ENCODE measurements around the gene PIP5K1C. TPM values are rescaled to one million over a fixed set of nuclear protein-coding genes. Genes with fewer than 3 reads are reported as not detected.

The PIP5K1C gene
- total RNA-seq, 1 donor from 2014 or later: 40.1 TPM

- H3K4me1 Mint-ChIP-seq: peaks cover 18% of the 10 kb centered on the region
- no peak for TF ChIP-seq CTCF (conservative IDR thresholded peaks at IDR 0.05)
- no peak overlapping the region for H3K4me3 Mint-ChIP-seq
- no peaks in the 10 kb centered on the region for H3K27me3 Mint-ChIP-seq (ENCODE audit: low read depth)
- no peaks in the 10 kb centered on the region for H3K36me3 Mint-ChIP-seq (ENCODE audit: low read depth)
- no peaks in the 10 kb centered on the region for H3K9me3 Mint-ChIP-seq
- DNase-seq (ENCODE audit: low read depth, low spot score): no peak
- no peak overlapping the region for H3K27ac Mint-ChIP-seq (ENCODE audit: unreplicated experiment)
Measured at GRCh38 chr19:3674784-3675543, 25.3 kb downstream of the PIP5K1C start.

GRCh38 chr19:3673506-3674439 is 26.5 kb downstream of the PIP5K1C start:
- Mint-ChIP-seq H3K4me1 (peaks cover 25% of the 10 kb centered on the region), H3K36me3 (ENCODE audit: low read depth) (no peaks in the 10 kb centered on the region), H3K27me3 (ENCODE audit: low read depth) (no peaks in the 10 kb centered on the region), H3K4me3 (no peak overlapping the region), H3K9me3 (no peaks in the 10 kb centered on the region), H3K27ac (ENCODE audit: unreplicated experiment) (no peak overlapping the region)
- no peak for DNase-seq (ENCODE audit: low read depth, low spot score)
- no peak for TF ChIP-seq CTCF (conservative IDR thresholded peaks at IDR 0.05)

GRCh38 chr19:3672993-3673392 is 27.3 kb downstream of the PIP5K1C start:
- Mint-ChIP-seq H3K27ac (ENCODE audit: unreplicated experiment) (no peak overlapping the region), H3K4me1 (peaks cover 25% of the 10 kb centered on the region), H3K36me3 (ENCODE audit: low read depth) (no peaks in the 10 kb centered on the region), H3K27me3 (ENCODE audit: low read depth) (no peaks in the 10 kb centered on the region), H3K4me3 (no peak overlapping the region), H3K9me3 (no peaks in the 10 kb centered on the region)
- DNase-seq (ENCODE audit: low read depth, low spot score): no peak
- TF ChIP-seq CTCF (conservative IDR thresholded peaks at IDR 0.05): no peak

GRCh38 chr19:3672575-3672948 is 27.7 kb downstream of the PIP5K1C start:
- no peak for DNase-seq (ENCODE audit: low read depth, low spot score)
- Mint-ChIP-seq H3K27ac (ENCODE audit: unreplicated experiment) (no peak overlapping the region), H3K36me3 (ENCODE audit: low read depth) (no peaks in the 10 kb centered on the region), H3K4me1 (peaks cover 25% of the 10 kb centered on the region), H3K27me3 (ENCODE audit: low read depth) (no peaks in the 10 kb centered on the region), H3K4me3 (no peak overlapping the region), H3K9me3 (no peaks in the 10 kb centered on the region)
- no peak for TF ChIP-seq CTCF (conservative IDR thresholded peaks at IDR 0.05)

GRCh38 chr19:3671680-3672574 is 28.3 kb downstream of the PIP5K1C start:
- Mint-ChIP-seq H3K27ac (ENCODE audit: unreplicated experiment) (no peak overlapping the region), H3K4me3 (no peak overlapping the region), H3K4me1 (peaks cover 25% of the 10 kb centered on the region), H3K36me3 (ENCODE audit: low read depth) (no peaks in the 10 kb centered on the region), H3K27me3 (ENCODE audit: low read depth) (no peaks in the 10 kb centered on the region), H3K9me3 (no peaks in the 10 kb centered on the region)
- no peak for TF ChIP-seq CTCF (conservative IDR thresholded peaks at IDR 0.05)
- DNase-seq (ENCODE audit: low read depth, low spot score): no peak

Measured in neural crest cell (in vitro differentiated cells).